ENCODE measurements around the gene KDM3A. TPM values are rescaled to one million over a fixed set of nuclear protein-coding genes. Genes with fewer than 3 reads are reported as not detected.

KDM3A gene
- total RNA-seq, 1 experiment from 2014 or later = 18.9 TPM

DNA sequence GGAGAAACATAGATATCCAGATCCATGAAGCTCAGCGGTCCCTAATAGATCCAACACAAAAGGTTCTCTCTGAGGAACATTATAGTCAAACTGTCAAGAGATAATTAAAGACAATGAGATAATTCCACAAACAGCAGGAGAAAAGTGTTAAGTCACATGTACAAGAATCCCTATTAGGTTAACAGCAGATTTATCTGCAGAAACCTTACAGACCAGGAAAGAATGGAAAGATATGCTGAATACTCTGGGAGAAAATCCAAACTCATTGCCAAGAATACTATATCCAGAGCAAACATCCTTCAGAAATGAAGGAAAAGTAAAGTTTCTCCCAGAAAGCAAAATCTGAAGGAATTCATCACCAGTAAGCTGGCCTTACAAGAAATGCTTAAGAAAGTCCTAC is 10.8 kb upstream of the KDM3A start:
- DNase-seq (ENCODE audit: low read depth) = no peak

DNA sequence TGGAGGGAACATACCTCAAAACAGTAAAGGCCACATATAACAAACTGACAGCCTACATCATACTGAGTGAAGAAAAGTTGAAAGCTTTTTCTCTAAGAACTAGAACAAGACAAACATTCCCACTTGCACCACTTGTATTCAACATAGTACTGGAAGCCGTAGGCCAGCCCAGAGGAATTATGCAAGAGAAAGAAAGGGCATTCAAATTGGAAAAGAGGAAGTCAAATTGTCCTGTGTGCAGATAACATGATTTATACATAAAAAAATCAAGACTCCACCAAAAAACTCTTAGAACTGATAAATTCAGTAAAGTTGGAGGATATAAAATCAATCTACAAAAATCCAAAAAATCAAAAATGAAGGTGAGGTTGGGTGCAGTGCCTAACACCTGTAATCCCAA is 8.0 kb upstream of the KDM3A start:
- DNase-seq (ENCODE audit: low read depth) = no peak

DNA sequence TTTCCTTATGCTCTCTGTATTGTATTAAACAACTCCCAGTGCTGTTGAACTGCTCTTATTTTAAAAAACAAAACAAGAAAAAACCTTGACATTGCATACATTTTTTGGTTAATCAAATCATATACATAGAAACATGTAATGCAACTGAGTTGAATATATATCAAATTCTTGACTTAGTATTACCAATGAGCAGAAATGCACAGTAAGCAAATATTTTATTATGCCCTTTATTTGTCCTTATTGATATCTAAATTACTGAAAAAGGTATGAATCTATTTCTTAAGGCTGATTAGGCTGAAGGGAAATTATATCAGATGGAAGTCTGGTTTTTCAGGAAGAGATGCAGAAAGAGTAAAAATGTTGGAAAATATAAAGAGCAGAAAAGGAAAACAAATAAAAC is 6.9 kb upstream of the KDM3A start:
- no peak for DNase-seq (ENCODE audit: low read depth)

DNA sequence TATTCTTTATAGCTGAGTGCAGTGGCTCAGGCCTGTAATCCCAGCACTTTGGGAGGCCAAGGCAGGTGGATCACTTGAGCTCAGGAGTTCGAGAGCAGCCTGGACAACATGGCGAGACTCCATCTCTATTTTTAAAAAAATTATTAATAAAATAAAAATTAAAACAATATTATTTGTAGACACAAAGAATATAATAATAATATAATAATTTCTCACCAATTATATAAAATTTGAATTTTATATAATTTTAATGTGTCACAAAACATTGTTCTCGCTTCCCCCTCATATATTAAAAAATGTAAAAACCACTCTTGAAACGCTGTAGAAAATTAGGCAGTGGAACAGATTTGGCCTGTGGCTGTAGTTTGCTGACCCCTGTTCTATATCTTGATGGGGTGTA is 5.6 kb upstream of the KDM3A start:
- no peak for DNase-seq (ENCODE audit: low read depth)

DNA sequence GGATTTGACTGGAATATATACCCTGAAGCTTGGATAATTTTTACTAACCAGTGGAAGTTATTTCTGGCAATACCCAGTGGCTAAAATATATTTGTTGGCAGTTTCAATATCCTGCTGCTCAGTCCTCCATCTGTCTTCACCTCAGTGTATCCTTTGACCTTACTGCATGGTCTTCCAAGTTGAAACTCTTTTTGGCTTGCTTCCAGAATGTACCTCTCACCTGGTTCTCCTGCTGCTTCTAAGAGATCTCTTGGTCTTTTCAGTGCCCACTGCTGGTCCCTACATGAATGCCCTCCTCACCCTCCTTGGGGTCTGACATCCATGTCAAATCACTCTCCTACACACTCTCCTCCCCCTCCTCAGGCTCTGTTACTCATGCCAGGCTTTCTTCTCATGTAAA is 4.8 kb upstream of the KDM3A start:
- DNase-seq (ENCODE audit: low read depth) = no peak

DNA sequence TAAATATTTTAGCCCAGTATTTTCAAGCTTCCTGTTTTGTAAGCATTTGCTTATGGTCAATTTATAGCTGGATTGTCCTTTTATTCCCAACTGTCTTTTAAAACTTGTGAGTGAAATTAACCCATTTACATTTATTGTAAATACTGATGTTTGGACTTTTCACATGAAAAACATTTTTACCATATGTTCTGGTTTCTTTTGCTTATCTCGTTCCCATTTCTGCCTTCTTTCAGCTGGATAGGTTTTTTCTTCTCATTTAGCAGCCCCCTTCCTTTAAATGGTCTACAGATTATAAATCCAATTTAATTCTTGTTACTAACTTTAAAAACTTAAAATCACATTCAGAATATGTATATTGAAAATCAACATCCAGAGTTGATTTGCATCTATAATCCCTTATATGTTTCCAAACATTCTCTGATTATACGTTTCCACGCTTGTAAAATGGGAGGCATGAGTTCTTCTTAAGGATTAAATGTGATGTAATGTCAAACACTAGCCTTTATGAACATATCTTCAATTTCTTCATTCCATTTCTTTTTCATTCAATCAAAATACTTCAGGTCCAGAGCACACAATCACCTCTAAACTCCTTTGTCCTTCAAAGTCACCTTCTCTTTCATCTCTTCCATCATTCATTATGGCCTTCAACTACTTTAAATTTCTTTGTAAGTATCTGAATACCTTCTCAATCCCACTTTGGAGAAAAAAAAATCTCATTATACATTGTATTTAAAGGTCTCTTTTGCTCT is 1.1 kb upstream of the KDM3A start:
- DNase-seq (ENCODE audit: low read depth) = no peak

- DNase-seq (ENCODE audit: low read depth) = no peak
Observed at GRCh38 chr2:86441392-86441881, 266 bp downstream of the KDM3A start.

- DNase-seq (ENCODE audit: low read depth) = peak; percentile 59
Observed at GRCh38 chr2:86441882-86442641, 891 bp downstream of the KDM3A start.

GRCh38 chr2:86442642-86443005 is 1.5 kb downstream of the KDM3A start:
- DNase-seq (ENCODE audit: low read depth) = peak; percentile 86

DNA sequence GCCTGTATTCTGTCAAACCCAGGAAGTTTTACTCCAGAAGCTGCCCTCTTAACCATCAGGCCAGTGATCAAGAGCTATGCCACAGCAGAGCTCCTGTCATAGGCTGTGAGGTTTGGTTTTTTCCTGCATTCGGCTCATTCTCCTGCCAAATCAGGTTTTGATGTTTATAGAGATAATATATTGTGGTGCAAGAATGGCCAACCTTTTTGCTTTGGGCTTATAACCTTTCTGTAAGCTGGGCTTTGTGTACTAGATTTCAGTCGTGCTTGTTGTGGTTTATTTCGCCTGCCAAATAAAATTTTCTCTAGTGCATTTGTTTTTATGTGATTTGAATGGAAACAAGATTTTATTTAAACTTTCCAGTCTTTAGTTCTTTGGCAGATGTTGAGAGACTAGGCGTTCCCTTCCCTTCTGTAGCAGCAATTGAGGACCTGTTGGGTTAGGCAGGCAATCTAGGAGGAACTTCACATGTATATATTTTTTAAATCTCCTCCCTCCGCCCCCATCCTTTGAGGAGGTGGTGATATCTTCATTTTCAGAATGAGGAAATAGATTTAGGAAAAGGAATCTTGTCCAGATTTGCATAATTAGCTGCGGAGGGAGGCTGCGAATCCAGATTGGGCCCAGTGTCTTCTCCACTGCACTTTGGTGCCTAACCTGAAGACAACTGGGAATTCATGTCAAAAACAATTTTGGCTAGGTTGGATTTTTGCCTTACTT is 2.6 kb downstream of the KDM3A start:
- no peak for DNase-seq (ENCODE audit: low read depth)

DNA sequence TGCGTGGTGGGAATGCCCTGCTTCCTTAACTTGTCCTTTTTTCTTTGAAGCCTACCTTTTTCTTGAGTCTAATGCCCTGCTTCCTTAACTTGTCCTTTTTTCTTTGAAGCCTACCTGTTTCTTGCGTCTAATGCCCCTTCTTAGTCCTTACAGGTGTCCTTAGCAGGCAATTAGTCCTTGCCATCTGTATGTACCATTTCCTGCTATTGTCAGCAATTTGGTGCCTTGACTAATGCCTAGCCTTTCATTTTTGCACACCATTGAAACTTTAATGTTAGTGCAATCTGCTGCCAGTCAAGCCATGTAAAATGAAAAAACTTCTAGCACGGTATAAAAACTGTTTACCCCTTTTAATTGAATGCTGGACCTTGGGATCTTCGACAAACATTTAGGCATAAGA is 4.3 kb downstream of the KDM3A start:
- DNase-seq (ENCODE audit: low read depth) = no peak

DNA sequence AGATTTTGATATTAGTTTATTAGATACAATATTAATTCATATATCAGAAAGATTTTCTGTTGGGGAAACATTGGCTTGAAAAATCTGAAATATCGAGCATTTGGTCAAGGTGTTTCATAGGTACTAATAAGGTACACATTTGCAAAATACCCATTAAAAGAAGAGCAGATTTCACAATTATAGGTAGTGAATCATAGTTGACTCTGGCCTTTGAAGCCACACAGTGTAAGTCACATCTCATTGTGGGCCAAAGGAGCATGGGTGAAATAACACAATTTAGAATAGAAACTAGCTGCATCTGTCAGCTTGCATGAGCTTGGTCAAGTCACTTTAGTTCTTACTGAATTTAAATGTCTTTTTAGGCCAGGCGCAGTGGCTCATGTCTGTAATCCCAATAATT is 4.9 kb downstream of the KDM3A start:
- DNase-seq (ENCODE audit: low read depth) = peak; percentile 5

DNA sequence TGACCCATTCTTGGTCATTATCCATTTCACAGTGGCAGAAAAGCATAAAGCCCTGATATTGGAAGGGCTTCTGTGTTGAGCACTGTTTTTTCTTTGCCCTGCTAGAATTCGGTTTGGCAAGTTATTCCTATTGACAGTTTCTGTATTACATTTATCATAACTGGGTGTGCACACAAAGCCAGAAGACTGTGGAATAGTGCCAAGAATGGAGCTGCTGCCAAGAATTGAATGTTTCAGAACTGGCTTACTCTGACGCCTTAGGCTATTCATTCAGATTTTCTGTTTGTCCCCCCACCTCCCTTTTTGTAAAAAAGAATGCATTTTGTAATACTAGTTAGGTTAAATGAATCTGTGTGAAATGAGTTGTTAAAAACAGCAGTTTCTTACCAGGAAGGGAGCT is 12.7 kb downstream of the KDM3A start:
- DNase-seq (ENCODE audit: low read depth) = peak; percentile 41

- DNase-seq (ENCODE audit: low read depth) = no peak
Observed at GRCh38 chr2:86454238-86454637, 13.1 kb downstream of the KDM3A start.

GRCh38 chr2:86455181-86455580 is 14.0 kb downstream of the KDM3A start:
- no peak for DNase-seq (ENCODE audit: low read depth)

DNA sequence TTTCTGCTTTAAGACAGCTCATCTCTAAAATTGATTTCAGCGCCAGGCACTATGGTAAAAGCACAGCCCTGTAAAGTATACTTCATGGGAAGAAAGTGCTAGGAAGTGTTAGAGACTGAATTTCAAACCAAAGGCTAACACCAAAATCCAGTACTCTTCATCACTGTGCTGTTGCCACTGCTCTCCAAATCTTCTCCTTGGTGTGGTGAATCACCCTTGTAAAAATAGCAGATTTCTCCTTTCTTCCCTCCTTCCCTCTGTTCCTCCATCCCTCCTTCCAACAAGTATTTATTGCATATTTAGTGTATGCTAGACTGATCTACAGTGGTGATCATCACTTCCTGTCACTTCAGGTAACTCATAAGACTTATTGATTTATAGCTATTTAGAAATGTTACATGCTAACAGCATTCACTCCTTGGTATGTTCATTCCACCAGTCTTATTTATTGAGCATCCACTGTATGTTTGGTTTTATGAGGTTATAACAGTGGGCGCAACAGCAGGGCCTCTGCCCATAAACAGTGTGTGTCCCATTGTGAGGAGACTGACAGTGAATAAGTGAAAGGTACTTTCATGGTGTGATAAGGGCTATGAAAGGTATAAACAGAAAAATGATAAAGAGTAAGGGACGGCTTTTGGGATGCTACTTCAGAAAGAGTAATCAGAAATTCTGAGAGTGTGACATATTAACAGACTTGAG is 20.0 kb downstream of the KDM3A start:
- DNase-seq (ENCODE audit: low read depth) = no peak

GRCh38 chr2:86464652-86465051 is 23.5 kb downstream of the KDM3A start:
- DNase-seq (ENCODE audit: low read depth) = no peak

GRCh38 chr2:86466306-86466705 is 25.1 kb downstream of the KDM3A start:
- no peak for DNase-seq (ENCODE audit: low read depth)

- DNase-seq (ENCODE audit: low read depth) = no peak
Observed at GRCh38 chr2:86468162-86469033, 27.2 kb downstream of the KDM3A start.

GRCh38 chr2:86470890-86471289 is 29.7 kb downstream of the KDM3A start:
- DNase-seq (ENCODE audit: low read depth) = no peak

DNA sequence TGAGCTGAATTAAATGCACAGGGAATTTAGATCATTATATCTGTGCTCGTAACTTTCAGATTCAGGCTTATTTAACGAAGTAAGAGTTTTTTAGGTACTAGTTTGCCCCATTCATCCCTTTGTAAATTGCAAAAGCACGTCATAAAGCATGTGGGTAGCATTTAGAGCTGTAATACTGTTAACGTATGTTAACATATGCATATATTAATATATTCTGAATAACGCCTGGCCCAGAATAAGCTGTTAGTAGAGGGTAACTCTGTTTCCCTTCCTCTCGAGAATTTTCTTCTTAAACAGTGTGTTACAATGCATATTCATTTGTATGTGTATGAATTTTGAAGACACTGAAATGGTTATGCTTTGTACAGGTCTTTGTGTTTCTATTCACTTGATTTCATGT is 30.5 kb downstream of the KDM3A start:
- DNase-seq (ENCODE audit: low read depth) = no peak
